ENCODE results near the gene SNAPC1.
"Not testable (repeated sequence)": the region's sequence is repeated elsewhere in the genome, so short reads cannot be mapped to it uniquely, and the experiment has no call there.

Gene SNAPC1

GRCh38 chr14:61750708-61751474 lies 11.3 kb upstream of the SNAPC1 start:
- DNase-seq, result peak; percentile 79

- DNase-seq, result no peak
Measured at GRCh38 chr14:61751475-61751989, 10.7 kb upstream of the SNAPC1 start.

GRCh38 chr14:61752626-61753025 lies 9.6 kb upstream of the SNAPC1 start:
- no peak for DNase-seq

- DNase-seq, result no peak
Measured at GRCh38 chr14:61753631-61754030, 8.6 kb upstream of the SNAPC1 start.

- no peak for DNase-seq
Measured at GRCh38 chr14:61754627-61755381, 7.4 kb upstream of the SNAPC1 start.

- DNase-seq, result not testable (repeated sequence)
Measured at GRCh38 chr14:61755382-61755742, 6.9 kb upstream of the SNAPC1 start.

- DNase-seq, result no peak
Measured at GRCh38 chr14:61756135-61756534, 6.1 kb upstream of the SNAPC1 start.

- DNase-seq, result no peak
Measured at GRCh38 chr14:61759878-61760277, 2.3 kb upstream of the SNAPC1 start.

- DNase-seq, result no peak
Measured at GRCh38 chr14:61761557-61761956, 663 bp upstream of the SNAPC1 start.

GRCh38 chr14:61764342-61765122 lies 2.3 kb downstream of the SNAPC1 start:
- DNase-seq, result no peak

GRCh38 chr14:61765225-61765943 lies 3.2 kb downstream of the SNAPC1 start:
- DNase-seq, result no peak

- no peak for DNase-seq
Measured at GRCh38 chr14:61766151-61766550, 3.9 kb downstream of the SNAPC1 start.

GRCh38 chr14:61768240-61768639 lies 6.0 kb downstream of the SNAPC1 start:
- no peak for DNase-seq

GRCh38 chr14:61769893-61770292 lies 7.7 kb downstream of the SNAPC1 start:
- no peak for DNase-seq

- DNase-seq, result no peak
Measured at GRCh38 chr14:61774861-61775260, 12.6 kb downstream of the SNAPC1 start.

- DNase-seq, result no peak
Measured at GRCh38 chr14:61780125-61780524, 17.9 kb downstream of the SNAPC1 start.

GRCh38 chr14:61797309-61797708 lies 35.1 kb downstream of the SNAPC1 start:
- DNase-seq, result no peak

GRCh38 chr14:61802010-61802568 lies 39.9 kb downstream of the SNAPC1 start:
- DNase-seq, result no peak

- no peak for DNase-seq
Measured at GRCh38 chr14:61803755-61804154, 41.5 kb downstream of the SNAPC1 start.

GRCh38 chr14:61805451-61805850 lies 43.2 kb downstream of the SNAPC1 start:
- no peak for DNase-seq

GRCh38 chr14:61811882-61812346 lies 49.7 kb downstream of the SNAPC1 start:
- DNase-seq, result no peak

Measured in NCI-H1105 treated with DMSO at 0.1 percent for 48 hours (cell line).